Peyer's patch (tissue), 4 donors: ENCODE data around the gene GABPB1.

Experiments
- CTCF ChIP-seq, 6 experiments: fragments of 450-650 bp in 4 of 6; fragments of 200-600 bp in 2 of 6; sonication (generic) in 1 of 6; IDR thresholded peaks; one replicate each; pipeline ENCODE4 v1.5.1; 2017 to 2019; ENCODE audit warnings: antibody characterized with exemption in 6 of 6, mild to moderate bottlenecking in 3 of 6, moderate library complexity in 1 of 6
- POLR2A ChIP-seq, 2 donors: fragments of 450-650 bp; IDR thresholded peaks; one replicate each; pipeline ENCODE4 v1.5.1; 2017; ENCODE audit warnings: antibody characterized with exemption in 2 of 2, mild to moderate bottlenecking in 2 of 2, moderate library complexity in 2 of 2

- TF ChIP-seq POLR2A (IDR thresholded peaks at IDR 0.05) (peak; percentile 14 to 71), CTCF (IDR thresholded peaks at IDR 0.05) (no peak)
Observed at GRCh38 chr15:50354838-50355618, at the start of gene GABPB1.
